HCEC 1CT (cell line): Measurements from ENCODE around the gene ARHGEF39.
A peak's percentile ranks its signal among the peaks of the same experiment; 100 is the strongest.

Experiments
- DNase-seq: peaks from one replicate; pipeline ENCODE4 v3.0.0-alpha.2; 2017

Gene ARHGEF39

DNA sequence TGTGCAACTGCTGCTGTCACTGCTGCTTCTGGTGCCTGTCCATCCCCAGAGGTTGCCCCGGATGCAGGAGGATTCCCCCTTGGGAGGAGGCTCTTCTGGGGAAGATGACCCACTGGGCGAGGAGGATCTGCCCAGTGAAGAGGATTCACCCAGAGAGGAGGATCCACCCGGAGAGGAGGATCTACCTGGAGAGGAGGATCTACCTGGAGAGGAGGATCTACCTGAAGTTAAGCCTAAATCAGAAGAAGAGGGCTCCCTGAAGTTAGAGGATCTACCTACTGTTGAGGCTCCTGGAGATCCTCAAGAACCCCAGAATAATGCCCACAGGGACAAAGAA, 9.0 kb upstream of the ARHGEF39 start:
- DNase-seq = no peak

- no peak for DNase-seq
These were observed 8.4 kb upstream of the ARHGEF39 start, which contains the start of gene CA9 for GRCh38 chr9:35673132-35674024. TSS of gene CA9 (plus strand) at chr9:35673928. CDS start at chr9:35673960, 32 bp downstream.

GRCh38 chr9:35669331-35670145, 4.5 kb upstream of the ARHGEF39 start:
- DNase-seq = peak; percentile 70

DNA sequence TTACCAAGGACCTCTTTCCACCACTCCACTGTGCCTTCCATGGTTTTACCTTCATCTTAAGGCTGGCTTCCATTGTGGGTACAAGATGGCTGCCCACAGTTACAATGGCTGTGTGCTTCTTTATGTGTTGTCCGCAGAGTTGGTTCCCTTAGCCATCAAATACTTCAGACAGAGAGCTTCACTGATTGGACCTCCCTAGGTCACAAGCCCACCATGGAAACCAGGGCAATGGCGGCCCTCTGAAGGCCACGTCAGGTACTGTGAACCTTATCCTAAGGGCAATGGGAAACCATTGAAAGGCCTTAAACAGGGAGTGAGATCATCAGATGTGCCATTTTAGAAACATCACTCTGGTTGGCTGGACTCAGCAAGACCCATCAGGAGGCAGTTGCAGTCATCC, 2.9 kb upstream of the ARHGEF39 start:
- DNase-seq = no peak

DNA sequence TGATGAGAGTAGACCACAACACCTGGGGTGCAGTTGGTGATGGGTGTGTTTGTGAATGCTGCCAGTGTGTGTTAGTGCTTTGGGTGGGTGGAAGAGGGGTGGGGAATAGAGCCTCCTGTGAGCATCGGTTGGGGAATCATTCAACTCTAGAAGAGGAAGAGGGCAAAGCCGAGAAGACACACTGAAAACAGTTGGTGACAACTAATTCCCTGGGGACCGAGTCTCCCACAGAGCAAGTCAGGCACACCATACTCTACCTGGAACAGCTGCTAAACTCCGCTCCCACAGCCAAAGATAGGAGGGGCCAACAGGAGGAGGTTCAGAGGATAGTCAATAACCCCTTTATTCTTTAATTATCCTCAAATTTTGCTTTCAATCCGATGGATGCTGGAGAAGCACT, 1.6 kb upstream of the ARHGEF39 start:
- no peak for DNase-seq

- no peak for DNase-seq
These were observed 1.1 kb upstream of the ARHGEF39 start for GRCh38 chr9:35666045-35666444.

DNA sequence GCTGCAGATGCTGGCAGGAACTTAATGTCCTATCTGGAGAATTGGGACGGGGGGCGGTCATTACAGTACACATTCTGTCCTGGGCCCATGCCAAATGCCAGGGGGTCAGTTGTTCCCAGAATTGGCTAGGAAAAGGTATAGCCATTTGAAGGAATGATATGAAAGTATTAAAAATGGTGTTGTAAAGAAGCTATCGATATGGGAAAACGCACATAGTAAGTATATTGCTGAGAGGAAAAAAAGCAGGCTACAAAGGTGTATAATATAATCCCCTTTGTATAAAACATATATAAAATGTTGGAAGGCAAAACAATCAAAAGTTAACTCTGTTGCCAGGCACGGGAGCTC, 450 bp upstream of the ARHGEF39 start:
- no peak for DNase-seq

- DNase-seq = no peak
These were observed 2.6 kb downstream of the ARHGEF39 start for GRCh38 chr9:35662437-35662836.

GRCh38 chr9:35661756-35662350, 3.1 kb downstream of the ARHGEF39 start:
- no peak for DNase-seq

DNA sequence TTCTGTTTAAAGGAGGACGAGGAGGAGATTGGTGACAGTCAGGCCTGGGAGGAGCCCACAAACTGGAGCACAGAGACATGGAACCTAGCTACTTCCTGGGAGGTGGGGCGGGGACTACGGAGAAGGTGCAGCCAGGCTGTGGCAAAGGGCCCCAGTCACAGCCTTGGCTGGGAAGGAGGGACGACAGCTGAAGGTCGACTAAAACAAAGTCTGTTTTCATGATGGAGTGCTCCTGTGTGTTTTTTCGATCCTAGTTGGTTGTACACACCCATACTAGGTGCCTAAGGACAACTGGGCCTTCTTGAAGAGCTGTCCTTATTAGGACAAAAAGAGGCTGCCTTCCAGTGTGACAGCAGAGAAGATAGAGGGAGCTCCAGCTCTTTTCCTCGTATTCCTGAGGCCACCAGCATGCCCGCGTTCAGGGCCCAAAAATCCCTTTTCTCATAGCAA, 4.0 kb downstream of the ARHGEF39 start:
- DNase-seq = peak; percentile 64

GRCh38 chr9:35659340-35659739, 5.7 kb downstream of the ARHGEF39 start:
- peak; percentile 56 for DNase-seq

DNA sequence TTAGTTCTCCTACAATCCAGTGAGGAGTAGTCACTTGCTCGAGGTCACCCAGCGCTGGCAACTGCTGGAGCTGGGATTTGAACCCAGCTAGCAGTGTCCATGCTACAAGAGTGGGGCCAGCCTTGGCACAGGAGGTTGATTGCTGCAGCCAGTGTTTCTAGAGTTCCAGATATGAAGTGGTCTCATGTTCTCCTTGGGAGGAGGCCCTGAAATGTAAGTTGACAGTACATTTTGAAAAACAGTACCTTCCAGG, 6.1 kb downstream of the ARHGEF39 start:
- DNase-seq = peak; percentile 80

- DNase-seq = peak; percentile 76
These were observed 6.6 kb downstream of the ARHGEF39 start, which contains the start of gene CCDC107 for GRCh38 chr9:35658137-35658967. TSS of gene CCDC107 (plus strand) at chr9:35658292. CDS start at chr9:35658380, 88 bp downstream.

DNA sequence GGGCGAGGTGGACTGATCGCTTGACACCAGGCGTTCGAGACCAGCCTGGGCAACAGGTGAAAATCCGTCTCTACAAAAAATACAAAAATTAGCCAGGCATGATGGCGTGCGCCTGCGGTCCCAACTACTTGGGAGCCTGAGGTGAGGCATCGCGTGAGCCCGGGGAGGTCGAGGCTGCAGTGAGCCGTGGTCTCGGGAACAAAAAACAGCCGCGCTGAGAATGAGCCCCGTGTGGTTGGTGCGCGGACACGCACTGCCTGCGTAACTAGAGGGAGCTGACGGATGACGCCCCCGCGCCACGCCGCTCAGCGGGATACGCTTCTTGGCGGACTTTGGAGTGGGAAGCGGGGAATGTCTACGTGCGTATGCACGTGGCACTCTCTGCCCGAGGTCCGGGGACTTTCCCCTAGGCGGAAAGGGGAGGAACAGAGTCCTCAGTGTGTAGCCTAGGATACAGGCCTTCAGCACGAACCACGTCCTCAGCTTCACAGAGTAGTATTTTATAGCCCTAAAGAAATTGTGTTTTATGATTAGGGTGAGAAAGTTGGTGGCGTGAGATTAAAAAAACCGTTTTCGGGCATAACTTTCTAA, 7.4 kb downstream of the ARHGEF39 start, which contains the start of gene RMRP:
RMRP (minus strand) TSS at position 474 of the 591 bp plus-strand sequence.
- peak; percentile 100 for DNase-seq

- DNase-seq = peak; percentile 42
These were observed 8.0 kb downstream of the ARHGEF39 start for GRCh38 chr9:35656831-35657545.

DNA sequence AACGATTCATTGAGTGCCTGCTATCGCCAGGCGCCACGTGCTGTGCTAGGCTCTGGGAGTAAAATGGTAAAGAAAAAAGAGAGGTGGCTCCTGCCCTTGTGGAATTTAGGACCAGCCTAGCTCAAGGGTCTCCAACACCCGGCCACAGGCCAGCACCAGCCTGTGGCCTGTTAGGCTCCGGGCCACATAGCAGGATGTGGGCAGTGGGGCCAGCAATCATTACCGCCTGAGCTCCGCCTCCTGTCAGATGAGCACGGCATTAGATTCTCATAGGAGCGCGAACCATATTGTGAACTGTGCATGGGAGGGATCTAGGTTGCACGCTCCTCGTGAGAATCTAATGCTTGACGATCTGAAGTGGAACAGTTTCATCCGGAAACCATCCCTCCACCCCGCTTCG, 8.6 kb downstream of the ARHGEF39 start:
- DNase-seq = no peak

DNA sequence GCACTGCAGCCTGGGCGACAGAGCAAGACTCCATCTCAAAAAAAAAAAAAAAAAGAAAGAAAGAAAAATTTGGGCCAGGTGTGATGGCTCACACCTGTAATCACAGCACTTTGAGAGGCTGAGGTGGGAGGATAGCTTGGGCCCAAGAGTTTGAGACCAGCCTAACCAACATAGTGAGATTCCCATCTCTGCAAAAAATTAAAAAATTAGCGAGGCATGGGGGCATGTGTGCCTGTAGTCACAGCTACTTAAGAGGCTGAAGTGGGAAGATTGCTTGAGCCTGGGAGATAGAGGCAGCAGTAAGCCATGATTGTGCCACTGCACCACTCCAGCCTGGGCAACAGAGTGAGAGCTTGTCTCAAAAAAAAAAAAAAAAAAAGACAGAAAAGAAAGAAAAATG, 11.4 kb downstream of the ARHGEF39 start:
- no peak for DNase-seq

DNA sequence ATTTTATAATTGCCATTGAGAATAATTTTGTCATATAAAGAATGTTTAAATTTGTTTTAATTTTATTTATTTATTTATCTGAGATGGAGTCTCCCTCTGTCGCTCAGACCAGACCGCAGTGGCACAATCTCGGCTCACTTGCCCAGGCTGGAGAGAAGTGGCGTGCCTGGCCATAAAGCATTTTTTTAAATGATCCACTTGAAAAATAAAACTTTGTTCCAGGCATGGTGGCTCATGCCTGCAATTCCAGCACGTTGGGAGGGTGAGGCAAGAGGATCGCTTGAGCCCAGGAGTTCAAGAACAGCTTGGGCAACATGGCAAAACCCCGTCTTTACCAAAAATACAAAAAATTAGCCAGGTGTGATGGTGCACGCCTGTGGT, 12.2 kb downstream of the ARHGEF39 start:
- no peak for DNase-seq

DNA sequence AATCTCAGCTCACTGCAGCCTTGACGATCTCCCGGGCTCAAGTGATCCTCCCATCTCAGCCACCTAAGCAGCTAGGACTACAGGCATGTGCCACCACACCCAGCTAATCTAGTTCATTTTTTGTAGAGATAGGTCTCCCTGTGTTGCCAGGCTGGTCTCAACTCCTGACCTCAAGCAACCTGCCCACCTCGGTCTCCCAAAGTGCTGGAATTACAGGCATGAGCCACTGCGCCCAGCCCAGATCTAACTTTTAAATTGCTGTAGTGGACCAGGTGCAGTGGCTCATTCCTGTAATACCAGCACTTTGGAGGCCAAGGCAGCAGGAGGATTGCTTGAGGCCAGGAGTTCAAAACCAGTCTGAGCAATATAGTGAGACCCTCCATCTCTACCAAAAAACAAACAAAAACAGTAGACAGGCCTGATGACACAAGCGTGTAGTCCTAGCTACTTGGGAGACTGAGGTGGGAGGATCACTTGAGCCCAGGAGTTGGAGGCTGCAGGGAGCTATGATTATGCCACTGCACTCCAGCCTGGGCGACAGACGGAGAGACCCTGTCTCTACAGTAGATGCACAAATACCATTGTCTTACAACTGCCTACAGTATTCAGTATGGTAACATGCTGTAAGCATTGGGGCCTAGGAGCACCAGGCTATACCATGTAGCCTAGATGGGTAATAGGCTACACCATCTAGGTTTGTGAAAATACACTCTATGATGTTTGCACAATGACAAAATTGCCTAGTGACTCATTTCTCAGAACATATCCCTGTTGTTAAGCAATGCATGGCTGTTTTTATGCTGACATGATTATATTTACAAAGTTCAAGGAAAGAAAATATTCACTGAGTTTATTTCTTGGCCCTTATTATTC, 12.8 kb downstream of the ARHGEF39 start:
- peak; percentile 77 for DNase-seq

- no peak for DNase-seq
These were observed 14.4 kb downstream of the ARHGEF39 start, which contains the start of gene SIT1 for GRCh38 chr9:35650341-35651158. TSS of gene SIT1 (minus strand) at chr9:35650931. CDS start at chr9:35650853, 78 bp downstream.
